ENCODE measurements around the gene LRRC27. TPM values are rescaled to one million over a fixed set of nuclear protein-coding genes. Genes with fewer than 3 reads are reported as not detected.

The LRRC27 gene
- total RNA-seq, 1 experiment from 2014 or later, result 5.6 TPM

DNA sequence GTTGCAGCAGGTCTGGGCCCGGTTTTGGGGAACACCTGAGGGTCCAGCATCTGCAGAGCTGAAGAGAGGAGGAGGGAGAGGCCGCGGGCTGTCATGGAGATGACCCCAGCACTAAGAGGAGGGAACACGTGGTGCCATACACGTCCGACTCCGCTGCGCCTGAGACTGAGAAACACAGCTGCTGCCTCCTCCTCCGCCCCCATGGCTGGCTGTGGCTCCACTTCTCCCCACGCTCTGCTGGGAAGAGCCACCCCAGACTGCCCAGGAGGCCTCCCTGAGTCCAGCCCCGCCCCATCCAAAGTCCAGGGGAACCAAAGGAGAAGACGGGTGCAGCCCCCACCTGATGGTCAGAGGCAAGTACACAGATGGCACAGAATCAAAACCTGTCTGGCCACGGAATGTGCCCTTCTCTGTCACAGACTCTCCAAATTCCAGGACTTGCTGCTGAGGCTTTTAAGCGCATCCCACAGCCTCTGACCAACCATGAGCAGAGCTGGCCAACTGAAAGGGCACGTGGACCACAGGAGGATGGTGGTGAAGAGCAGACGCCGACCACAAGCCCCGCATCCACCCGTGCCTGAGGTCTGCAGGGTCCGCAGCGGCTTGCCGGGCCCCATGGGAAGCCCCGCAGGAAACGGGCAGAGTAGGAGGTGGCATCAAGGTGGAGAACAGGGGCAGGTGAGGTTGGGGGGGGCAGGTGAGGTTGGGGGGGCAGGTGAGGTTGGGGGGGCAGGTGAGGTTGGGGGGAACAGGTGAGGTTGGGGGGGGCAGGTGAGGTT is 48.2 kb upstream of the LRRC27 start:
- no peak overlapping the region for H2AFZ ChIP-seq (ENCODE audit: low read length)
- no peaks in the 10 kb centered on the region for H3F3A ChIP-seq (ENCODE audit: low read length, unreplicated experiment)
- H3K79me2 ChIP-seq (ENCODE audit: low read length), result no peaks in the 10 kb centered on the region
- ATAC-seq, result no peak
- H3K4me3 ChIP-seq (ENCODE audit: low read length), result no peak overlapping the region
- 0 out of 2 replicates have a peak, but pooled peaks cover under 1% of the 10 kb centered on the region for H3K9me3 ChIP-seq (ENCODE audit: low read length)
- no peaks in the 10 kb centered on the region for H4K20me1 ChIP-seq (ENCODE audit: low read length)
- H3K9me2 ChIP-seq (replicated peaks; ENCODE audit: low read length), result no peaks in the 10 kb centered on the region
- CTCF ChIA-PET, result no interaction called here
- TF ChIP-seq EZH2 (IDR thresholded peaks at IDR 0.05; ENCODE audit: low read length, unreplicated experiment) (no peak), EZH2phosphoT487 (IDR thresholded peaks at IDR 0.05; ENCODE audit: borderline replicate concordance, low read length) (no peak)
- TF ChIP-seq, protein P1, sequence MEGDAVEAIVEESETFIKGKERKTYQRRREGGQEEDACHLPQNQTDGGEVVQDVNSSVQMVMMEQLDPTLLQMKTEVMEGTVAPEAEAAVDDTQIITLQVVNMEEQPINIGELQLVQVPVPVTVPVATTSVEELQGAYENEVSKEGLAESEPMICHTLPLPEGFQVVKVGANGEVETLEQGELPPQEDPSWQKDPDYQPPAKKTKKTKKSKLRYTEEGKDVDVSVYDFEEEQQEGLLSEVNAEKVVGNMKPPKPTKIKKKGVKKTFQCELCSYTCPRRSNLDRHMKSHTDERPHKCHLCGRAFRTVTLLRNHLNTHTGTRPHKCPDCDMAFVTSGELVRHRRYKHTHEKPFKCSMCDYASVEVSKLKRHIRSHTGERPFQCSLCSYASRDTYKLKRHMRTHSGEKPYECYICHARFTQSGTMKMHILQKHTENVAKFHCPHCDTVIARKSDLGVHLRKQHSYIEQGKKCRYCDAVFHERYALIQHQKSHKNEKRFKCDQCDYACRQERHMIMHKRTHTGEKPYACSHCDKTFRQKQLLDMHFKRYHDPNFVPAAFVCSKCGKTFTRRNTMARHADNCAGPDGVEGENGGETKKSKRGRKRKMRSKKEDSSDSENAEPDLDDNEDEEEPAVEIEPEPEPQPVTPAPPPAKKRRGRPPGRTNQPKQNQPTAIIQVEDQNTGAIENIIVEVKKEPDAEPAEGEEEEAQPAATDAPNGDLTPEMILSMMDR (conservative IDR thresholded peaks at IDR 0.05; ENCODE audit: low read depth, low read length), result no peak
- H3K27ac ChIP-seq (ENCODE audit: low read length), result no peak overlapping the region
- POLR2A ChIA-PET (ENCODE audit: unreplicated experiment), result no interaction called here
- DNase-seq, result no peak
- H3K27me3 ChIP-seq (ENCODE audit: low read length), result no peaks in the 10 kb centered on the region
- no peaks in the 10 kb centered on the region for H3K4me1 ChIP-seq (ENCODE audit: insufficient read depth, low read length)
- no peak overlapping the region for H3K4me2 ChIP-seq (ENCODE audit: low read length)
- BruUV-seq (replicated peaks), result no TSS peak
- H3K9ac ChIP-seq (ENCODE audit: low read length), result no peak overlapping the region
- H3K36me3 ChIP-seq (ENCODE audit: low read depth, low read length), result no peaks in the 10 kb centered on the region; the same call in 1 of the 2 replicates
- intact Hi-C loops (cut with micrococcal nuclease), result no loop called here

DNA sequence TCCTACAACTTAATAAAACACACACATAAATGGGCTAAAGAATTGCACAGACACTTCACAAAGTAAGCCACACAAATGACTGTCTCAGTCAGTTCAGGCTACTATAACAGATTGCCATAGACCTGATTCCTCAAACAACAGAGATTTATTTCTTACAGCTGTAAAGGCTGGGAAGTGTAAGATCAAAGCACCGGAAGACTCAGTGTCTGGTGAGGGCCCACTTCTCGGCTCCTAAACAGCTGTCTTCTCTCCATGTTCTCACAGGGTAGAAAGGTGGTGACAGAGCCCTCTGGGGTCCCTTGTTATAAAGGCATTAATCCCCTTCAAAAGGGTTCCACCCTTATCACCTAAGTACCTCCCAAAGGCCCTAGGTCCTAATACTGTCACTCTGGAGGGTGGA is 42.6 kb upstream of the LRRC27 start:
- no peak for ATAC-seq
- Histone ChIP-seq H3K9ac (ENCODE audit: low read length) (no peak overlapping the region), H4K20me1 (ENCODE audit: low read length) (no peaks in the 10 kb centered on the region), H3K9me3 (ENCODE audit: low read length) (0 out of 2 replicates have a peak, but pooled peaks cover 2% of the 10 kb centered on the region), H3K9me2 (replicated peaks; ENCODE audit: low read length) (no peaks in the 10 kb centered on the region), H3K79me2 (ENCODE audit: low read length) (no peaks in the 10 kb centered on the region), H3K4me3 (ENCODE audit: low read length) (no peak overlapping the region), H3K27ac (ENCODE audit: low read length) (no peak overlapping the region), H3K4me2 (ENCODE audit: low read length) (no peak overlapping the region), H3F3A (ENCODE audit: low read length, unreplicated experiment) (no peaks in the 10 kb centered on the region), H3K27me3 (ENCODE audit: low read length) (no peaks in the 10 kb centered on the region), H2AFZ (ENCODE audit: low read length) (no peak overlapping the region), H3K36me3 (ENCODE audit: low read depth, low read length) (no peaks in the 10 kb centered on the region; the same call in 1 of the 2 replicates), H3K4me1 (ENCODE audit: insufficient read depth, low read length) (no peaks in the 10 kb centered on the region)
- no peak for DNase-seq
- intact Hi-C loops (cut with micrococcal nuclease), result no loop called here
- no TSS peak for BruUV-seq (replicated peaks)
- ChIA-PET CTCF (no interaction called here), POLR2A (ENCODE audit: unreplicated experiment) (no interaction called here)
- TF ChIP-seq, protein P1 (conservative IDR thresholded peaks at IDR 0.05; ENCODE audit: low read depth, low read length), result no peak
- TF ChIP-seq EZH2 (IDR thresholded peaks at IDR 0.05; ENCODE audit: low read length, unreplicated experiment), result no peak
- TF ChIP-seq EZH2phosphoT487 (IDR thresholded peaks at IDR 0.05; ENCODE audit: borderline replicate concordance, low read length), result no peak

DNA sequence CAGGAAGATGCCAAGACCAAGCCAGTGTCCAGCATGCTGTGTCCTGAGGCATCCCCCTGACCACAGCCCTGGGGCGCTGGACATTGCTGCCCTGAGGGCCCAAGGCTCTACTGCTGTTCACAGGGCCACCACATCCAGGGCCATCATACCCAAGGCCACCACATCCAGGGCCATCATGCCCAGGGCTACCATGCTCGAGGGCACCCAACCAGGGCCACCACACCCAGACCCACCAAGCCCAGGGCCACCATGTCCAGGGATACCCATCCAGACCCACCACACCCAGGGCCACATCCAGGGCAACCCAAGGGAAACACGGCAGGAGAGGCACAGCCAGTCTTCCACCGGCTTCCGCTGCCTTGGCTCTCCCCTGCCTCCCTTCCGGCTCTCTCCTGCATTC is 41.4 kb upstream of the LRRC27 start:
- H3K27me3 ChIP-seq (ENCODE audit: low read length), result no peaks in the 10 kb centered on the region
- intact Hi-C loops (cut with micrococcal nuclease), result no loop called here
- H3K4me3 ChIP-seq (ENCODE audit: low read length), result no peak overlapping the region
- no peak overlapping the region for H2AFZ ChIP-seq (ENCODE audit: low read length)
- no peaks in the 10 kb centered on the region for H4K20me1 ChIP-seq (ENCODE audit: low read length)
- no peaks in the 10 kb centered on the region for H3K79me2 ChIP-seq (ENCODE audit: low read length)
- H3F3A ChIP-seq (ENCODE audit: low read length, unreplicated experiment), result no peaks in the 10 kb centered on the region
- H3K4me1 ChIP-seq (ENCODE audit: insufficient read depth, low read length), result no peaks in the 10 kb centered on the region
- H3K4me2 ChIP-seq (ENCODE audit: low read length), result no peak overlapping the region
- CTCF ChIA-PET, result no interaction called here
- no peaks in the 10 kb centered on the region; the same call in 1 of the 2 replicates for H3K36me3 ChIP-seq (ENCODE audit: low read depth, low read length)
- no peak for TF ChIP-seq EZH2 (IDR thresholded peaks at IDR 0.05; ENCODE audit: low read length, unreplicated experiment)
- TF ChIP-seq EZH2phosphoT487 (IDR thresholded peaks at IDR 0.05; ENCODE audit: borderline replicate concordance, low read length), result no peak
- TF ChIP-seq, protein P1 (conservative IDR thresholded peaks at IDR 0.05; ENCODE audit: low read depth, low read length), result no peak
- H3K9me3 ChIP-seq (ENCODE audit: low read length), result 0 out of 2 replicates have a peak, but pooled peaks cover 2% of the 10 kb centered on the region
- ATAC-seq (no peak), DNase-seq (no peak)
- no peak overlapping the region for H3K27ac ChIP-seq (ENCODE audit: low read length)
- H3K9ac ChIP-seq (ENCODE audit: low read length), result no peak overlapping the region
- no TSS peak for BruUV-seq (replicated peaks)
- no peaks in the 10 kb centered on the region for H3K9me2 ChIP-seq (replicated peaks; ENCODE audit: low read length)
- POLR2A ChIA-PET (ENCODE audit: unreplicated experiment), result no interaction called here
